Measurements from ENCODE around the gene BIRC3. TPM values are rescaled to one million over a fixed set of nuclear protein-coding genes. Genes with fewer than 3 reads are reported as not detected.

BIRC3 gene
- total and polyA plus RNA-seq, 2 of the 8 experiments (the other 6 are each of a cell fraction or from before 2014, with no cell fraction given) = 0.08 to 0.20 TPM

GRCh38 chr11:102317768-102318103 lies 452 bp downstream of the BIRC3 start (continued):
- no peak for TF ChIP-seq POU5F1 (IDR thresholded peaks at IDR 0.05; ENCODE audit: low read depth, low read length)
- TF ChIP-seq KDM4A (IDR thresholded peaks at IDR 0.05; ENCODE audit: low read depth, low read length, severe bottlenecking) = no peak
- no peak for TF ChIP-seq TBP (IDR thresholded peaks at IDR 0.05; ENCODE audit: low read depth, low read length)
- TF ChIP-seq SP2 (IDR thresholded peaks at IDR 0.05; ENCODE audit: low read length) = no peak
